Measurements from ENCODE around the gene NAV2. TPM values are rescaled to one million over a fixed set of nuclear protein-coding genes. Genes with fewer than 3 reads are reported as not detected.

Gene NAV2
- total RNA-seq, 1 experiment from 2014 or later: 46.3 TPM

- Histone ChIP-seq H3K14ac (ENCODE audit: insufficient read depth, low read length) (no peak overlapping the region), H3K18ac (ENCODE audit: insufficient read length, low read depth, low read length) (no peak overlapping the region), H2BK20ac (ENCODE audit: low read depth, low read length, poor library complexity, severe bottlenecking) (no peak overlapping the region), H2BK15ac (ENCODE audit: low read depth, low read length) (no peak overlapping the region), H4K5ac (ENCODE audit: insufficient read length, low read depth, low read length) (no peak overlapping the region), H3K79me1 (ENCODE audit: insufficient read depth, low read depth, low read length, poor library complexity, severe bottlenecking) (no peaks in the 10 kb centered on the region), H3K9me3 (ENCODE audit: control insufficient read depth, low read depth, low read length) (no peaks in the 10 kb centered on the region), H4K91ac (ENCODE audit: insufficient read length, low read depth, low read length) (no peak overlapping the region), H3K27me3 (ENCODE audit: insufficient read depth, low read length) (peaks cover 16% of the 10 kb centered on the region; the same call in 1 of the 2 replicates), H3K56ac (ENCODE audit: insufficient read length, low read depth, low read length) (no peak overlapping the region), H3K4me2 (ENCODE audit: insufficient read depth, insufficient read length, low read length) (no peak overlapping the region), H2AK5ac (ENCODE audit: insufficient read length, low read length) (no peak overlapping the region), H3K4me1 (ENCODE audit: insufficient read depth, low read length) (no peaks in the 10 kb centered on the region), H3K9ac (ENCODE audit: extremely low read depth, insufficient read length, low read length) (no peak overlapping the region), H2BK12ac (ENCODE audit: insufficient read length, low read depth, low read length) (no peak overlapping the region), H4K8ac (replicated peaks; ENCODE audit: insufficient read length, low read depth, low read length) (no peak overlapping the region), H3K23me2 (ENCODE audit: insufficient read length, low read depth, low read length, poor library complexity, severe bottlenecking) (peaks cover 7% of the 10 kb centered on the region), H3K79me2 (ENCODE audit: insufficient read depth, low read length) (no peaks in the 10 kb centered on the region), H4K20me1 (ENCODE audit: control insufficient read depth, insufficient read depth, insufficient read length) (no peaks in the 10 kb centered on the region), H2BK120ac (ENCODE audit: low read depth, low read length, poor library complexity, severe bottlenecking) (no peak overlapping the region), H3K27ac (ENCODE audit: insufficient read length, low read depth, low read length) (no peak overlapping the region), H2BK5ac (ENCODE audit: insufficient read length, low read length) (no peak overlapping the region), H2AFZ (ENCODE audit: low read length) (no peak overlapping the region), H3K4ac (ENCODE audit: low read depth, low read length) (no peak overlapping the region), H3T11ph (ENCODE audit: low read length) (no peak overlapping the region), H3K23ac (ENCODE audit: insufficient read length, low read depth, low read length) (no peak overlapping the region)
- no peak for DNase-seq
- Mint-ChIP-seq H3K27ac (no peak overlapping the region), H3K27me3 (ENCODE audit: low read depth) (peaks cover 44% of the 10 kb centered on the region), H3K4me1 (peaks cover 9 to 18% of the 10 kb centered on the region in 2 experiments), H3K9me3 (no peaks in the 10 kb centered on the region), H3K4me3 (no peak overlapping the region), H3K36me3 (ENCODE audit: insufficient read depth in 1 of 3, low read depth in 3 of 3) (peaks cover 0 to 2% (median 0%) of the 10 kb centered on the region in 3 experiments; a peak in 2 of 7 replicates)
- no CpG with 5 or more reads among the region's 4 CpGs for WGBS (ENCODE audit: extremely low coverage, insufficient read length, low lambda C conversion rate)
- TF ChIP-seq, protein P1, sequence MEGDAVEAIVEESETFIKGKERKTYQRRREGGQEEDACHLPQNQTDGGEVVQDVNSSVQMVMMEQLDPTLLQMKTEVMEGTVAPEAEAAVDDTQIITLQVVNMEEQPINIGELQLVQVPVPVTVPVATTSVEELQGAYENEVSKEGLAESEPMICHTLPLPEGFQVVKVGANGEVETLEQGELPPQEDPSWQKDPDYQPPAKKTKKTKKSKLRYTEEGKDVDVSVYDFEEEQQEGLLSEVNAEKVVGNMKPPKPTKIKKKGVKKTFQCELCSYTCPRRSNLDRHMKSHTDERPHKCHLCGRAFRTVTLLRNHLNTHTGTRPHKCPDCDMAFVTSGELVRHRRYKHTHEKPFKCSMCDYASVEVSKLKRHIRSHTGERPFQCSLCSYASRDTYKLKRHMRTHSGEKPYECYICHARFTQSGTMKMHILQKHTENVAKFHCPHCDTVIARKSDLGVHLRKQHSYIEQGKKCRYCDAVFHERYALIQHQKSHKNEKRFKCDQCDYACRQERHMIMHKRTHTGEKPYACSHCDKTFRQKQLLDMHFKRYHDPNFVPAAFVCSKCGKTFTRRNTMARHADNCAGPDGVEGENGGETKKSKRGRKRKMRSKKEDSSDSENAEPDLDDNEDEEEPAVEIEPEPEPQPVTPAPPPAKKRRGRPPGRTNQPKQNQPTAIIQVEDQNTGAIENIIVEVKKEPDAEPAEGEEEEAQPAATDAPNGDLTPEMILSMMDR (conservative IDR thresholded peaks at IDR 0.05): no peak
Measured at GRCh38 chr11:19718951-19719350, 6.3 kb downstream of the NAV2 start.
